Liver (tissue), 3 donors: Measurements from ENCODE around the gene COP1.

ENCODE experiments used
- JUND ChIP-seq, 2 donors: IDR thresholded peaks; 2 replicates each; pipeline ENCODE4 v1.6.1; 2016; ENCODE audit warnings: antibody characterized with exemption in 2 of 2
- MAX ChIP-seq: IDR thresholded peaks from 2 replicates; pipeline ENCODE4 v1.6.1; 2016; ENCODE audit warnings: antibody characterized with exemption
- NR2F2 ChIP-seq: IDR thresholded peaks from 2 replicates; pipeline ENCODE4 v1.6.1; 2016; ENCODE audit warnings: antibody characterized with exemption
- RAD21 ChIP-seq, 2 donors: IDR thresholded peaks; 2 replicates each; pipeline ENCODE4 v1.6.1; 2016; ENCODE audit warnings: antibody characterized with exemption in 2 of 2, mild to moderate bottlenecking in 2 of 2
- RXRA ChIP-seq, 2 donors: IDR thresholded peaks; 2 replicates each; pipeline ENCODE4 v1.6.1; 2017 to 2018; ENCODE audit warnings: antibody characterized with exemption in 2 of 2, mild to moderate bottlenecking in 1 of 2
- SP1 ChIP-seq: IDR thresholded peaks from 2 replicates; pipeline ENCODE4 v1.6.1; 2018; ENCODE audit warnings: antibody characterized with exemption, mild to moderate bottlenecking
- YY1 ChIP-seq: IDR thresholded peaks from 2 replicates; pipeline ENCODE4 v1.6.1; 2016; ENCODE audit warnings: antibody characterized with exemption, mild to moderate bottlenecking
- ZBTB33 ChIP-seq: IDR thresholded peaks from 2 replicates; pipeline ENCODE4 v1.6.1; 2016; ENCODE audit warnings: antibody characterized with exemption
- TF ChIP-seq, protein P1 (sequence below): fragments of 150-350 bp; IDR thresholded peaks from 2 replicates; pipeline ENCODE4 v1.5.1; 2017; ENCODE audit warnings: improper control_type of control experiment, low read depth, low read length; ENCODE audit not compliant: missing input control
- TF ChIP-seq, protein P2 (sequence below): IDR thresholded peaks from 2 replicates; pipeline ENCODE4 v1.6.1; 2016; ENCODE audit warnings: antibody characterized with exemption
- TF ChIP-seq, protein P3 (sequence below): IDR thresholded peaks from 2 replicates; pipeline ENCODE4 v1.6.1; 2016; ENCODE audit warnings: antibody characterized with exemption, mild to moderate bottlenecking
- donor health status: healthy.
- donor health status: healthy.

- TF ChIP-seq, protein P1, sequence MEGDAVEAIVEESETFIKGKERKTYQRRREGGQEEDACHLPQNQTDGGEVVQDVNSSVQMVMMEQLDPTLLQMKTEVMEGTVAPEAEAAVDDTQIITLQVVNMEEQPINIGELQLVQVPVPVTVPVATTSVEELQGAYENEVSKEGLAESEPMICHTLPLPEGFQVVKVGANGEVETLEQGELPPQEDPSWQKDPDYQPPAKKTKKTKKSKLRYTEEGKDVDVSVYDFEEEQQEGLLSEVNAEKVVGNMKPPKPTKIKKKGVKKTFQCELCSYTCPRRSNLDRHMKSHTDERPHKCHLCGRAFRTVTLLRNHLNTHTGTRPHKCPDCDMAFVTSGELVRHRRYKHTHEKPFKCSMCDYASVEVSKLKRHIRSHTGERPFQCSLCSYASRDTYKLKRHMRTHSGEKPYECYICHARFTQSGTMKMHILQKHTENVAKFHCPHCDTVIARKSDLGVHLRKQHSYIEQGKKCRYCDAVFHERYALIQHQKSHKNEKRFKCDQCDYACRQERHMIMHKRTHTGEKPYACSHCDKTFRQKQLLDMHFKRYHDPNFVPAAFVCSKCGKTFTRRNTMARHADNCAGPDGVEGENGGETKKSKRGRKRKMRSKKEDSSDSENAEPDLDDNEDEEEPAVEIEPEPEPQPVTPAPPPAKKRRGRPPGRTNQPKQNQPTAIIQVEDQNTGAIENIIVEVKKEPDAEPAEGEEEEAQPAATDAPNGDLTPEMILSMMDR: no peak
- TF ChIP-seq JUND (IDR thresholded peaks at IDR 0.05) (no peak), ZBTB33 (no peak), RXRA (IDR thresholded peaks at IDR 0.05) (no peak), YY1 (no peak), NR2F2 (no peak), RAD21 (IDR thresholded peaks at IDR 0.05) (no peak), MAX (no peak), SP1 (no peak)
- TF ChIP-seq, protein P2, sequence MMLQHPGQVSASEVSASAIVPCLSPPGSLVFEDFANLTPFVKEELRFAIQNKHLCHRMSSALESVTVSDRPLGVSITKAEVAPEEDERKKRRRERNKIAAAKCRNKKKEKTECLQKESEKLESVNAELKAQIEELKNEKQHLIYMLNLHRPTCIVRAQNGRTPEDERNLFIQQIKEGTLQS: no peak
- TF ChIP-seq, protein P3, sequence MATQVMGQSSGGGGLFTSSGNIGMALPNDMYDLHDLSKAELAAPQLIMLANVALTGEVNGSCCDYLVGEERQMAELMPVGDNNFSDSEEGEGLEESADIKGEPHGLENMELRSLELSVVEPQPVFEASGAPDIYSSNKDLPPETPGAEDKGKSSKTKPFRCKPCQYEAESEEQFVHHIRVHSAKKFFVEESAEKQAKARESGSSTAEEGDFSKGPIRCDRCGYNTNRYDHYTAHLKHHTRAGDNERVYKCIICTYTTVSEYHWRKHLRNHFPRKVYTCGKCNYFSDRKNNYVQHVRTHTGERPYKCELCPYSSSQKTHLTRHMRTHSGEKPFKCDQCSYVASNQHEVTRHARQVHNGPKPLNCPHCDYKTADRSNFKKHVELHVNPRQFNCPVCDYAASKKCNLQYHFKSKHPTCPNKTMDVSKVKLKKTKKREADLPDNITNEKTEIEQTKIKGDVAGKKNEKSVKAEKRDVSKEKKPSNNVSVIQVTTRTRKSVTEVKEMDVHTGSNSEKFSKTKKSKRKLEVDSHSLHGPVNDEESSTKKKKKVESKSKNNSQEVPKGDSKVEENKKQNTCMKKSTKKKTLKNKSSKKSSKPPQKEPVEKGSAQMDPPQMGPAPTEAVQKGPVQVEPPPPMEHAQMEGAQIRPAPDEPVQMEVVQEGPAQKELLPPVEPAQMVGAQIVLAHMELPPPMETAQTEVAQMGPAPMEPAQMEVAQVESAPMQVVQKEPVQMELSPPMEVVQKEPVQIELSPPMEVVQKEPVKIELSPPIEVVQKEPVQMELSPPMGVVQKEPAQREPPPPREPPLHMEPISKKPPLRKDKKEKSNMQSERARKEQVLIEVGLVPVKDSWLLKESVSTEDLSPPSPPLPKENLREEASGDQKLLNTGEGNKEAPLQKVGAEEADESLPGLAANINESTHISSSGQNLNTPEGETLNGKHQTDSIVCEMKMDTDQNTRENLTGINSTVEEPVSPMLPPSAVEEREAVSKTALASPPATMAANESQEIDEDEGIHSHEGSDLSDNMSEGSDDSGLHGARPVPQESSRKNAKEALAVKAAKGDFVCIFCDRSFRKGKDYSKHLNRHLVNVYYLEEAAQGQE: no peak
Observed at GRCh38 chr1:175902281-175902680, 304.8 kb downstream of the COP1 start.
